A549 (cell line): ENCODE measurements around the gene FDPS.

Source experiments
- CTCF ChIP-seq: fragments of >200 bp; sonication (Bioruptor Twin); formaldehyde crosslinking; IDR thresholded peaks from 3 replicates; pipeline ENCODE4 v1.5.1; 2016
- E2F6 ChIP-seq: IDR thresholded peaks from 2 replicates; pipeline ENCODE4 v1.6.1; 2012; ENCODE audit warnings: low read depth, borderline replicate concordance
- ELK1 ChIP-seq: fragments of 150-350 bp; IDR thresholded peaks from 2 replicates; pipeline ENCODE4 v1.6.1; 2014; ENCODE audit warnings: low read depth, mild to moderate bottlenecking, low read length
- EP300 ChIP-seq, 2 experiments: fragments of >200 bp; sonication (Bioruptor Twin); formaldehyde crosslinking; IDR thresholded peaks; 2 replicates in 1 of 2; 3 replicates in 1 of 2; pipeline ENCODE4 v1.6.1; 2016 to 2017
- FOSB ChIP-seq: fragments of 250-450 bp; sonication (Bioruptor Pico); IDR thresholded peaks from 2 replicates; pipeline ENCODE4 v1.5.0; 2020; ENCODE audit warnings: mild to moderate bottlenecking, moderate library complexity
- HES2 ChIP-seq: fragments of >200 bp; sonication (Bioruptor Twin); formaldehyde crosslinking; IDR thresholded peaks from 2 replicates; pipeline ENCODE4 v1.6.1; 2016
- MAX ChIP-seq: IDR thresholded peaks from 2 replicates; pipeline ENCODE4 v1.6.1; 2012
- POLR2A ChIP-seq: IDR thresholded peaks from 2 replicates; pipeline ENCODE4 v1.6.1; 2012; ENCODE audit warnings: mild to moderate bottlenecking, low read length
- SMC3 ChIP-seq: fragments of >200 bp; sonication (Bioruptor Twin); formaldehyde crosslinking; IDR thresholded peaks from 3 replicates; pipeline ENCODE4 v1.6.1; 2018; ENCODE audit warnings: inconsistent platforms
- ZNF302 ChIP-seq: fragments of 250-450 bp; sonication (Bioruptor Pico); IDR thresholded peaks from 2 replicates; pipeline ENCODE4 v1.9.0; 2021; ENCODE audit warnings: inconsistent platforms, mild to moderate bottlenecking, moderate library complexity

- TF ChIP-seq CTCF (no peak), FOSB (CRISPR knock-in tag) (no peak), E2F6 (no peak), HES2 (no peak), POLR2A (no peak), ELK1 (no peak), ZNF302 (CRISPR knock-in tag) (no peak), EP300 (IDR thresholded peaks at IDR 0.05) (no peak), MAX (no peak), SMC3 (no peak)
Observed at GRCh38 chr1:155316922-155317321, 8.3 kb downstream of the FDPS start.
